BLaER1 treated with 17β-estradiol and CSF1 and Interleukin-3, amounts not matched to agents 10 nM and 100 nM (cell line): ENCODE data around the gene MAP2K5.
A peak's percentile ranks its signal among the peaks of the same experiment; 100 is the strongest.

Experiments used
- H3K27ac ChIP-seq, 11 experiments: shearing (Covaris generic); formaldehyde crosslinking; 2 replicates each; pipeline ENCODE4 v1.8.1; 2022
- H3K27me3 ChIP-seq, 11 experiments: shearing (Covaris generic); formaldehyde crosslinking; 2 replicates each; pipeline ENCODE4 v1.8.1; 2022
- H3K36me3 ChIP-seq, 11 experiments: shearing (Covaris generic); formaldehyde crosslinking; 2 replicates each; pipeline ENCODE4 v1.8.1; 2022
- H3K4me1 ChIP-seq, 10 experiments: shearing (Covaris generic); formaldehyde crosslinking; 2 replicates each; pipeline ENCODE4 v1.8.1; 2022
- H3K4me2 ChIP-seq, 11 experiments: shearing (Covaris generic); formaldehyde crosslinking; 2 replicates each; pipeline ENCODE4 v1.8.1; 2022
- H3K4me3 ChIP-seq, 10 experiments: shearing (Covaris generic); formaldehyde crosslinking; 2 replicates each; pipeline ENCODE4 v1.8.1; 2022
- H3K9ac ChIP-seq, 11 experiments: shearing (Covaris generic); formaldehyde crosslinking; 2 replicates each; pipeline ENCODE4 v1.8.1; 2022
- H3K9me3 ChIP-seq, 11 experiments: shearing (Covaris generic); formaldehyde crosslinking; replicated peaks in 1 of 11; 2 replicates each; pipeline ENCODE4 v1.8.1; 2022
- H4K20me1 ChIP-seq, 11 experiments: shearing (Covaris generic); formaldehyde crosslinking; 2 replicates each; pipeline ENCODE4 v1.8.1; 2022
- Cebpa-rat ChIP-seq, 11 experiments: shearing (Covaris generic); IDR thresholded peaks; 2 replicates each; pipeline ENCODE4 v1.8.1; 2022

The MAP2K5 gene

GRCh38 chr15:67542420-67543347 is at the start of gene MAP2K5:
TSS of gene MAP2K5 (plus strand) at chr15:67542703. CDS start at chr15:67543336, 633 bp downstream.
- H4K20me1 ChIP-seq: no peaks in the 10 kb centered on the region; a peak in 1 of 22 replicates
- no peaks in the 10 kb centered on the region for H3K9me3 ChIP-seq
- H3K36me3 ChIP-seq: peaks cover 10 to 25% (median 13%) of the 10 kb centered on the region in 11 experiments; a peak in 17 of 22 replicates
- peak within 1 kb of the TSS; percentile 85 to 99 (median 93) for H3K4me2 ChIP-seq
- H3K4me1 ChIP-seq: peaks cover 37 to 48% (median 44%) of the 10 kb centered on the region in 10 experiments
- TF ChIP-seq Cebpa-rat (IDR thresholded peaks at IDR 0.05): no peak
- H3K27me3 ChIP-seq: no peaks in the 10 kb centered on the region
- H3K4me3 ChIP-seq: peak within 1 kb of the TSS; percentile 79 to 91 (median 84)
- peak within 1 kb of the TSS; percentile 85 to 95 (median 92) for H3K9ac ChIP-seq
- H3K27ac ChIP-seq: peak within 1 kb of the TSS; percentile 81 to 92 (median 88)

GRCh38 chr15:67495585-67495984 is 46.9 kb upstream of the MAP2K5 start:
- TF ChIP-seq Cebpa-rat (IDR thresholded peaks at IDR 0.05): no peak
- no peak overlapping the region for H3K27ac ChIP-seq
- H3K9ac ChIP-seq: no peak overlapping the region
- H3K4me2 ChIP-seq: no peak overlapping the region
- H4K20me1 ChIP-seq: no peaks in the 10 kb centered on the region
- H3K27me3 ChIP-seq: no peaks in the 10 kb centered on the region
- H3K4me1 ChIP-seq: no peaks in the 10 kb centered on the region
- no peak overlapping the region for H3K4me3 ChIP-seq
- no peaks in the 10 kb centered on the region for H3K9me3 ChIP-seq
- H3K36me3 ChIP-seq: no peaks in the 10 kb centered on the region

DNA sequence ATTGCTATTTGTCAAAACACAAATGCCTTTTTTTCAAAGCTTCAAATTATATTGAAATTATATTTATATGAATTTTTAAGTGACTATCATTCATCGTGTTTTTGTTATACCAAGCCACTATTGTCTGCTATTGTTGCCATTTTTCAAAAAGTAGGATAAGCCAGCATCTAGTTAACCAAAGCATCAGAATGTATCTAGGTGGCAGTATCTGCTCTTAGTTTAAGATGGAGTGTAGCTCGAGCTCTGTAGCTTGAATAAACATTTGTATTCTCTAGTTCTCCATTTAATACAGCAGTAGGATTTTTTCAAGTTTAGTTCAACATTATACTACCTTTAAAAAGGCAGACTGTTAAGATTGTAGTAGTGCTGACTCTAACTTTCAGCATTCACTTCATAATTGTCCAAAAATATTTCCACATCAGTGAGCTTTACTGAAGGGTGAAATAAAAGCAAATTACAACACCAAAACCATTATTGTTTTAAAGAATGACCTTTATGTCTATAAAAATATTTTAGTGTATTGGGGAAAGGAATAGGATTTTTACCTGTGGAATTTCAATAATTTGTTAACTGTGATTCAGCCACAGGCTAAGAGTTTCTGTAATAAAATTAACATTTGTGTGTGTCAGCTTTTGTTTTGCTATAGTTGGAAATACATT is 41.2 kb upstream of the MAP2K5 start:
- Histone ChIP-seq H3K9me3 (no peaks in the 10 kb centered on the region), H4K20me1 (no peaks in the 10 kb centered on the region), H3K36me3 (no peaks in the 10 kb centered on the region), H3K9ac (no peak overlapping the region), H3K4me2 (no peak overlapping the region), H3K4me1 (peaks cover 3 to 22% (median 6%) of the 10 kb centered on the region in 10 experiments; a peak in 16 of 20 replicates), H3K27ac (no peak overlapping the region), H3K4me3 (no peak overlapping the region), H3K27me3 (no peaks in the 10 kb centered on the region)
- TF ChIP-seq Cebpa-rat (IDR thresholded peaks at IDR 0.05): no peak

DNA sequence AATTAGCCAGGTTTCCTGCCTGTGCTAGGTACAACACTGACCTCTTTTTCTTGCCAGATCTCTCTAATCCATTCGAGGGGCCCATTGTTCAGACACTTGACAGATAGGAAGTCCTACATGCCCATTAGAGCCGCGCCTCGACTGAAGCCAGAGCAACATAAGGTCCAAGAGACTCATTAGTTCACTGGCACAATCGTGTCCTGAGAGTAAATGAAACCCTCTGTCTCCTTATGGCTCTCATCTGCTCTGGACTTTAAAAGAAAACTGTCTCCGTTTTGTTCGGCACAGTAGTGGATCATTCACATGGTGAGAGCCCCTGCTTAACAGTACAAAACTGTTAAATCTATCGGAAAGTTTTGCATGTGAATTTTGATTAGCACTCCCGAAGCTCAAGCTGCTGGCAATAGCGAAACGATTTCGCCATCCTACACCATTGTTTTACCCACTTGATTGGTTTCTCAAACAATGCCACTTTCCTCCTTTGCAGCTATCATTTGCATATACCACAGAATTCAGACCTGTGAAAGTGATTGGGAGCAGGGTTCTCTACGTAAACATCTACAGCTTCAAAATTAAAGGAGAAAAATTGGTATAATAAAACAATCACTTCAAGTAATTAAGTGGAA is 40.6 kb upstream of the MAP2K5 start:
- Histone ChIP-seq H4K20me1 (no peaks in the 10 kb centered on the region), H3K4me3 (no peak overlapping the region), H3K27ac (no peak overlapping the region), H3K9ac (no peak overlapping the region), H3K27me3 (no peaks in the 10 kb centered on the region), H3K36me3 (no peaks in the 10 kb centered on the region), H3K9me3 (no peaks in the 10 kb centered on the region), H3K4me2 (no peak overlapping the region), H3K4me1 (peaks cover 5 to 28% (median 12%) of the 10 kb centered on the region in 10 experiments; a peak in 18 of 20 replicates)
- TF ChIP-seq Cebpa-rat (IDR thresholded peaks at IDR 0.05): no peak

DNA sequence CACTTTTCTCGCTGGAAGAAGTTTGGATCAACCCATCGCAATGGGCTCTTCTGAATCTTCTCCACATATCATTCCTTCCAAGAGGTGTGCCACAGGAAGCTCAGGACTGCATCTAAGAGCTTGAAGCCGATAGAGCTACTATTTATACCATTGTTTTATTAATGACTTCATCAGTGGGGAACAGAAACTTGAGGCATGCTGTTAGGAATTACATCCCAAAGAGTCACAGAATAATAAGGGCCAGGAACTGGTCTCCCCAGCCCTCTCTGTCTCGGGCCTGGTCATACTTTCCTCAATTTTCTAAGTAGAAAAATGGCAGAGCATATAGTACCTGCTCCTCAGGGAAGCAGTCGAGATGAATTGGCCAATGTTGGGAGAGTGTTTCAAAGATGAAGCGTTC is 38.4 kb upstream of the MAP2K5 start:
- H3K9ac ChIP-seq: no peak overlapping the region
- no peaks in the 10 kb centered on the region for H3K36me3 ChIP-seq
- no peak overlapping the region for H3K4me3 ChIP-seq
- no peak overlapping the region for H3K27ac ChIP-seq
- no peak for TF ChIP-seq Cebpa-rat (IDR thresholded peaks at IDR 0.05)
- no peak overlapping the region; a peak in 1 of 22 replicates for H3K4me2 ChIP-seq
- H3K27me3 ChIP-seq: no peaks in the 10 kb centered on the region
- no peaks in the 10 kb centered on the region for H3K9me3 ChIP-seq
- peaks cover 5 to 38% (median 16%) of the 10 kb centered on the region in 10 experiments; a peak in 19 of 20 replicates for H3K4me1 ChIP-seq
- H4K20me1 ChIP-seq: no peaks in the 10 kb centered on the region

GRCh38 chr15:67504796-67505195 is 37.7 kb upstream of the MAP2K5 start:
- Histone ChIP-seq H3K27me3 (no peaks in the 10 kb centered on the region), H3K27ac (no peak overlapping the region), H4K20me1 (no peaks in the 10 kb centered on the region), H3K4me3 (no peak overlapping the region), H3K4me2 (peak overlapping the region in 3 of 11 experiments; percentile 3 to 29 (median 18); a peak in 2 of 22 replicates), H3K9ac (no peak overlapping the region), H3K9me3 (no peaks in the 10 kb centered on the region), H3K36me3 (peaks cover 0 to under 1% (median 0%) of the 10 kb centered on the region in 11 experiments; a peak in 1 of 22 replicates), H3K4me1 (peaks cover 5 to 38% (median 16%) of the 10 kb centered on the region in 10 experiments; a peak in 19 of 20 replicates)
- peak in 5 of 11 experiments; percentile 16 to 71 (median 32); a peak in 4 of 22 replicates for TF ChIP-seq Cebpa-rat (IDR thresholded peaks at IDR 0.05)

DNA sequence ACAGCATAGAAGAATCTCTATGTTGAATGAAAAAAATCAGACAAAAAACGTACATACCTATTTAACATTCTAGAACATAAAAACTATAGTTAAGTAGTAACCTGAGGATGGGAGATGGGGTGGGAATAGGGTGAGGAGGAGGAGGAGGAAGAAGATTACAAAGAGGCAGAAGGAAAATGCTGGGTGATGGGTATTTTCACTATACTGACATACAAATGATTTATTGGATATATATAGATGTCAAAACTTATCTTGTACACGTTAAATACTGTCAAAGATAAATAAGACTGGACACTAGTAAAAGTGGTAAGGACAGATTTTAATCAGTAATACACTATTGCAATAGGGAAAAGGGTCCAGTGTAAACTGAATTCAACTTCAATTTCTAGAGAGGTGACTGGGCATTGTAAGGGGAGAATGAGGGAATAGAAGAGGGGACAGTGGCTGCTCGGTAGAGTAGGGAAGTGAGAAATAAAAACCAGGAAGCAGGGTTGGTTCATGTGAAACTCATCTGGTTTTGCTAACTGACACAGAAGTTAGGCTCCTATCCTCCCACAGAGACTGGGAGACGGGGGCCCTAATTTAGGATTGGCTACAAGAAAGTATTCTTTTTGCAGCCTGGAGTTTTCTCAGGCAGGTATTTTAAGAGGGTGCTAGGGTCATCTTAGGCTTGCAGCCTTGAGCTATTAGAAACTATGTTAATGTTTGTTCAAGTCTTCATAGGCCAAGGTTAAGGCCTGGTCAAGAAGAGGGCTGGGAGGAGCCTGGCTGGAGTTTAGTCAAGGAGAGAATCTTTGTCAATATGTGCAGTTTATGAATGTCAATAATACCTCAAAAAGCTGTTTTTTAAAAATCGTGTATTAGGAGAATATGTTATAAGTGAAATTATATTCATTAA is 36.6 kb upstream of the MAP2K5 start:
- peaks cover 0 to 8% (median 3%) of the 10 kb centered on the region in 11 experiments; a peak in 7 of 22 replicates for H3K36me3 ChIP-seq
- 0 out of 22 replicates have a peak overlapping the region, but pooled peaks of 1 of the 11 experiments have one; percentile 12 for H3K9ac ChIP-seq
- H3K27me3 ChIP-seq: no peaks in the 10 kb centered on the region
- H3K9me3 ChIP-seq: no peaks in the 10 kb centered on the region
- H3K4me3 ChIP-seq: no peak overlapping the region
- peaks cover 5 to 38% (median 16%) of the 10 kb centered on the region in 10 experiments; a peak in 19 of 20 replicates for H3K4me1 ChIP-seq
- H3K27ac ChIP-seq: peak overlapping the region in 3 of 11 experiments; percentile 7 to 52 (median 36); a peak in 3 of 22 replicates
- no peaks in the 10 kb centered on the region for H4K20me1 ChIP-seq
- peak overlapping the region in 9 of 11 experiments; percentile 13 to 73 (median 47); a peak in 15 of 22 replicates for H3K4me2 ChIP-seq
- no peak for TF ChIP-seq Cebpa-rat (IDR thresholded peaks at IDR 0.05)
